Kidney tubule cell (primary cell): ENCODE data around the gene TM7SF2.
A peak's percentile ranks its signal among the peaks of the same experiment; 100 is the strongest.

Source experiments
- DNase-seq: peaks from one replicate; pipeline ENCODE4 v3.0.0-alpha.2; 2018; ENCODE audit warnings: low spot score

TM7SF2 gene

DNA sequence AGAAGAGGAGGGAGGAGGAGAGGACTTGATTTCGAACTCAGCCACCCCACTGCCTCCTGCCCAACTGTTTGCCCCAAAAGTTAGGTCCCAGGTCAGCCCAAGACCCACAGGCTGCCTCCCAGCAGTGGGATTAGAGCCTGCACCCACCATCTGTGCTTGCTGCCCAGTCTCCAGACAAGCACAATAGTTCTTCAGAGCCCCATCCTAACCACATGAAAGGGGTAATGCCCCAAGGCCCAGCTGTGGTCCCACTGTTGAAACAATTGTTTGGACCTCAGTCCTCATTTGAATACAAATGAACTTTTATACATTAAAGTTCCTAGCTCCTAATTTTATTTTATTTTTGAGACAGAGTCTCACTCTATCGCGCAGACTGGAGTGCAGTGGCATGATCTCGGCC, 21.0 kb upstream of the TM7SF2 start:
- no peak for DNase-seq

DNA sequence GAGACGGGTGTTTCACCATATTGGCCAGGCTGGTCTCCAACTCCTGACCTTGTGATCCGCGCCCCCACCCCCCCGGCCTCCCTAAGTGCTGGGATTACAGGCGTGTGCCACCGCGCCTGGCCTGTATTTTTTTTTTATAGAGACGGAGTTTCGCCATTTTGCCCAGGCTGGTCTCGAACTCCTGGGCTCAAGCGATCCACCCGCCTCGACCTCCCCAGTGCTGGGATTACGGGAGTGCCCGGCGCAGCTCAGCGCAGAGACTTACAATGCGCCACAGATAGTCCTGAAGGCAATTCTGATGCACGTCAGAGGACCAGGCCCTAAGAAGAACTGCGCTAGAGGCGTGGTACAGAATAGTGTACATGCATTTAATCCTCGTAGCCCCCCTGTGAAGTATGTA, 16.2 kb upstream of the TM7SF2 start:
- DNase-seq, result no peak

DNA sequence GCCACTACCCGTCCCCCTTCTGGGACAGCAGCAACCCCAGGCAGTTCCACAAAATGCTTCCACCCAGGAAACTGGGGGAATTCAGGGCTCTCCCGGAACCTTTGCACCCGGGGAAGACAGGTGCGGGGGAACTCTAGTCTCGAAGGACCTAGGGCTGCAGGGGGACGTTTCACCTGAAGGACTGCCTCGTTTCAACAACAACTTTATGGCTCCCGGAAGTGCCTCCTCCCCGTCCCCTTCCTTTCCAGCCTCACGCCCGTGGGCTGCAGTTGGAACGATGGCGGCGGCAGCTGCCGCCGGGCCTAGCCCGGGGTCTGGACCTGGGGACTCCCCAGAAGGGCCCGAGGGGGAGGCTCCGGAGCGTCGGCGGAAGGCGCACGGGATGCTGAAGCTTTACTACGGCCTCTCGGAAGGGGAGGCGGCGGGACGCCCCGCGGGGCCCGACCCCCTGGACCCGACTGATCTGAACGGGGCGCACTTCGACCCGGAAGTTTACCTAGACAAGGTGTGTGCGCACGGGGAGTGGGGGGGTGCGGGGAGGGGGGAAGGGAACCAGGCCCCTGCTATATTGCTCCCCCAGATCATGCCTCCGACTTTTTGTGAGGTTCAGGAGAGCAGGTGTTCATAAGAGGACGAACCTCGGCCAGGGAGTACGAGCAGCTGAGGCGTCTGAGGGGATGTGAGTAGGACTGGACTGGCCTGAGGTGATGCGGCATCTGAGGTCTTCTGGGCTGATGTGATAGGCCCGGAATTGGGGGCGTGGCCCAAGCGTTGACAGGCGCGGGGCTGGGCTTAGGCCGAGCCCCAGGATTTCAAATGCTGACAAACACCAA, 15.5 kb upstream of the TM7SF2 start, which contains the start of gene VPS51:
Gene VPS51, plus strand, starts transcription at position 241 of the 833 bp plus-strand sequence. Its CDS starts 37 bp downstream, at position 278.
- DNase-seq, result peak; percentile 89

DNA sequence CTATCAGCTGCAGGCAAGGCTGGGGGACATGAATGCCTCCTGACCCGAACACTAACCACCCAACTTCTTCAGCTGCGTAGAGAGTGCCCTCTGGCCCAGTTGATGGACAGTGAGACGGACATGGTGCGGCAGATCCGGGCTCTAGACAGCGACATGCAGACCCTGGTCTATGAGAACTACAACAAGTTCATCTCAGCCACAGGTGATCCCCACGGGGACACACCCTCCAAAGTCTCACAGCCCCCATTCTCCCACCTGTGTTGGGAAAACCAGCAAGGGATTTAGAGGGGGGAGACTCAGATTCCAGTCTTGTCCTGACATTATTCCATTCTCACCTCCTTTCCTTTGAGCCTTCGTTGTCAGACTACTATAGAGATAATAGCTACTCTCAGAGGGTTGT, 14.7 kb upstream of the TM7SF2 start:
- no peak for DNase-seq

DNA sequence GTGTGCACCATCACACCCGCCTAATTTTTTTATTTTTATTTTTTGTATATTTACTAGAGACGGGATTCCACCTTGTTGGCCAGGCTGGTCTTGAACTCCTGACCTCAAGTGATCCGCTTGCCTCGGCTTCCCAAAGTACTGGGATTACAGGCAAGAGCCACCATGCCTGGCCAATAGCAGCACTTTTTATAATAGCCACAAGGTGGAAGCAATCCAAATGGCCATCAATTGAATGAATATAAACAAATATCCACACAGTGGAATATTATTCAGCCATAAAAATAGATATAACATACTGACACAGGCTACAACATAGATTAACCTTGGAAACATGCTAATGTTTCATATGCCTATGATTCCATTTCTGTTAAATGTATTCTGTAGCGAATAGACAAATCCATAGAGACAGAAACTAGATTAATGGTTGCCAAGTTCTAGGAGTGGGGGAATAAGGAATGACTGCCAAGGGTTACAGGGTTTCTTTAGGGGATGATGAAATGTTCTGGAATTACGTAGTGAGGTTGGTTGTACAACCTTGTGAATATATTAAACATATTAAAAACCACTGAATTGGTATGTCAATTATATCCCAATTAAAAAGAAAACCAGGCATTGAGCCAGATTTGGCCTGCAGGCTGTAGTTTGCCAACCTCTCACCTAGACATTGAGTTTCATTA, 10.9 kb upstream of the TM7SF2 start:
- no peak for DNase-seq

DNA sequence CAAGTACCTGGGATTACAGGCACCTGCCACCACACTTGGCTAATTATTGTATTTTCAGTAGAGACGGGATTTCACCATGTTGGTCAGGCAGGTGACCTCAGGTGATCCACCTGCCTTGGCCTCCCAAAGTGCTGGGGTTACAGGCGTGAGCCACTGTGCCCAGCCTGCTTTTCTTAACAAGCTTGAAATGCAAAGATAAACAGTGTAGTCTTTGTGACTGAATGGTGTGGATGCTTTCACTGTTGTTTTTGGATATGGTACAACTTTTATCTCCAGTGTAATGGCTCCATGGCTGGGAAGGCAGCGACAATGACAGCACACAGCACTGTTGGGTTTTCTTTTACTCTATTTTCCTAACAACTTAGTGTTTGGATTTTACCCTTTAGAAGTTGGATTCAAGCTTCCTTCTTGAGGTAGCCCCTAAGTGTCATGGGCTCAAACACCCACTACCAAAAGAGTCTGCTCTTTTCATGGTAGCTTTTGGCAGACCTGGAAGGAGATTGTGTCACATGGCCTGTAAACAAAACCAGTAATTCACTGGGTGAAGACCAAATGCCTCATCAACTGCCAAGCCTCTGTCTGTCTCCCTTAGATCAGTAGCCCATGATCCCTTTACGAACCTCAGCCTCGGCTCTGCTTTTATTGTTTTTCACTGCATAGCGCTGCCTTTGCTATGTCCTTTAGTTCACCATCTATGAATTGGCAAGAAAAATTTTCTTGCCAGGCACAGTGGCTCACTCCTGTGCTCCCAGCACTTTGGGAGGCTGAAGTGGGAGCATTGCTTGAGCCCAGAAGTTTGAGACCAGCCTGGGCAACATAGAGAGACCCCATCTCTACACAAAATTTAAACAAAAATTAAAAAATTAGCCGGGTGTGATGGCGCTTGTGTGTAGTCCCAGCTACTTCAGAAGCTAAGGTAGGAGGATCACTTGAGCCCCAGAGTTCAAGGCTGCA, 9.3 kb upstream of the TM7SF2 start:
- no peak for DNase-seq

DNA sequence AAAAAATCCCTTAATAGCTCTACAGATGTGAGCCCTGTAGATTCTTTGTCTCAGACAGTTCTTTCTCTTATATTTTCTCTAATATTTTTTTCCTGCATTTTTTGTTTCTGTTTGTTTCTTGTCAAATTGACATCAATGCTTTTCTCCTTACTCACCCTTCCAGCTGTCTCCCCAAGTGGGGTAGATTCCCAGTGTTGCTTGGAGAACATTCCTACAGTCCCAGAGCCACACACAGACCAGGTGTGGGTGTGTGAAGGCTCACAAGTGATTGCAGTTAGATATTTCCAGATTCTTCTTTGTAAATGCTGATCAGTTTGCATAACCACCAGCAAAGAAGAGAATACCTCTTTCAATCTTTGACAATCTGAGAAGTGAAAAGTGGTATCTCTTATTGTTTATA, 8.2 kb upstream of the TM7SF2 start:
- DNase-seq, result no peak

DNA sequence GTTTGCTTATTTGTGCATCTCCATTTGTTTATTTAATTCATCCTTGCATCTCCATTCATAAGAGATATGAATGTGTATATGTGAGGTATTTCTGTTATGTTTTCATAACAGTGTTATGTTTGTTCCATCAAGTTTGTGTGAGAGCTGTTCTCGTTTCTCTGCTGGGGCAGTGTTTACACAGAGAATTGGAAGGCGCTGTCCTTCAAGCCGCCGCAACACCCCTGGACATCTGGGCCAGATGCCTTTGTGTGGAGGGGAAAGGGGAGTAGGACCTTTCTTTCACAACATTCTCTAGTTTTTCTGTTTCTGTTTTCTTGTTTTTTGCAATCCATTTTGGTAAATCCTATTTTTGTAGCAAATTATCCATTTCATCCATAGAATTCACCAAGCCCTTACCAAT, 7.0 kb upstream of the TM7SF2 start:
- DNase-seq, result no peak

DNA sequence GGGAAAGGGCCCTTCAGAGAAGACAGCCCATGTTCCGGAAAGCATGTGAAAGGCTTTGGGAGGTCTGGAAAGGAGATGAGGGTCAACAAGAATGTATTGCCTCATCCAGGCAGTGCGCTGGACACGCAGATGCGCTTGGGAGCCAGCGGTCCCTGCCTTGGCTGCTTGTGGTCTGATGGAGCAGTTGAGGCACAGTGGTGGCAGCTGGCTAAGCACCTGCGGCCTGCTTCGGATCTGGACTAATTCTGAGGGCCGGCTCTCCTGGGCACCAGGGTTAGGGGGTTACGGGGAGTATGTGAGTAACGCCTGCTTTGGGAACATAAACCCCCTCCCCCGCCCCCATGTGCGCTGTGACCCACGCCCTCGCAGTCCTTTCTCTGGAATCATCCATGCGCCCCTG, 4.6 kb upstream of the TM7SF2 start:
- DNase-seq, result no peak

DNA sequence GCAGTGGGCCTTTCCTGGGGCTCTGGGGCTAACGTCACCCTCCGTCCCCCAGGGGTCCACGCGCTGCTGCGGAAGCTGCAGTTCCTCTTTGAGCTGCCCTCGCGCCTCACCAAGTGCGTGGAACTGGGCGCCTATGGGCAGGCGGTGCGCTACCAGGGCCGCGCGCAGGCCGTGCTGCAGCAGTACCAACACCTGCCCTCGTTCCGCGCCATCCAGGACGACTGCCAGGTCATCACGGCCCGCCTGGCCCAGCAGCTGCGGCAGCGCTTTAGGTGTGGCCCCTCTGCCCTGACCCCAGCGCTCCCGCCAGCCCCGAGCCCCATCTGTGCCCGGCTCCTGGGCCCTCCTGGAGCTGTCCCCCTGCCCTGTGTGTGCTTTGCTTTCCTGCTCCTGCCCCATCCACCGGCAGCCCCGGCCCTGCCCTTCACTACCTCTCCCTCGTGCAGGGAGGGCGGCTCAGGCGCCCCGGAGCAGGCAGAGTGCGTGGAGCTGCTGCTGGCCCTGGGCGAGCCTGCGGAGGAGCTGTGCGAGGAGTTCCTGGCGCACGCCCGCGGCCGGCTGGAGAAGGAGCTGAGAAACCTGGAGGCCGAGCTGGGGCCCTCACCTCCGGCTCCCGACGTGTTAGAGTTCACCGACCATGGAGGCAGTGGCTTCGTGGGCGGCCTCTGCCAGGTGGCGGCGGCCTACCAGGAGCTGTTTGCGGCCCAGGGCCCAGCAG, 3.8 kb upstream of the TM7SF2 start:
- DNase-seq, result no peak

DNA sequence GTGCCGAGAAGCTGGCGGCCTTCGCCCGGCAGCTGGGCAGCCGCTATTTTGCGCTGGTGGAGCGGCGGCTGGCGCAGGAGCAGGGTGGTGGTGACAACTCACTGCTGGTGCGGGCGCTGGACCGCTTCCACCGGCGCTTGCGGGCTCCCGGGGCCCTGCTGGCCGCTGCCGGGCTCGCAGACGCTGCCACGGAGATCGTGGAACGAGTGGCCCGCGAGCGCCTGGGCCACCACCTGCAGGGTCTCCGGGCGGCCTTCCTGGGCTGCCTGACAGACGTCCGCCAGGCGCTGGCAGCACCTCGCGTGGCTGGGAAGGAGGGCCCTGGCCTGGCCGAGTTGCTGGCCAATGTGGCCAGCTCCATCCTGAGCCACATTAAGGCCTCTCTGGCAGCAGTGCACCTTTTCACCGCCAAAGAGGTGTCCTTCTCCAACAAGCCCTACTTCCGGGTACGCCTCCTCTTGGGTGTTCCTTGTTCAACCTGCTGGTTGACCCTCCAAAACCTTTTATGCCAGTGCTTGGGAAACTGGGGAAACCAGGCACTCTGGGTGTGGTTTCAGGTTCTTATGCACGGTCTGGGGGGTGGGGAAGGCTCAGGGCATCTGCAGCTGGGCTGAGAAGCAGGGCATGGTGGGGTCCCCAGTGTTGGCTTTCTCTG, 3.1 kb upstream of the TM7SF2 start:
- no peak for DNase-seq

DNA sequence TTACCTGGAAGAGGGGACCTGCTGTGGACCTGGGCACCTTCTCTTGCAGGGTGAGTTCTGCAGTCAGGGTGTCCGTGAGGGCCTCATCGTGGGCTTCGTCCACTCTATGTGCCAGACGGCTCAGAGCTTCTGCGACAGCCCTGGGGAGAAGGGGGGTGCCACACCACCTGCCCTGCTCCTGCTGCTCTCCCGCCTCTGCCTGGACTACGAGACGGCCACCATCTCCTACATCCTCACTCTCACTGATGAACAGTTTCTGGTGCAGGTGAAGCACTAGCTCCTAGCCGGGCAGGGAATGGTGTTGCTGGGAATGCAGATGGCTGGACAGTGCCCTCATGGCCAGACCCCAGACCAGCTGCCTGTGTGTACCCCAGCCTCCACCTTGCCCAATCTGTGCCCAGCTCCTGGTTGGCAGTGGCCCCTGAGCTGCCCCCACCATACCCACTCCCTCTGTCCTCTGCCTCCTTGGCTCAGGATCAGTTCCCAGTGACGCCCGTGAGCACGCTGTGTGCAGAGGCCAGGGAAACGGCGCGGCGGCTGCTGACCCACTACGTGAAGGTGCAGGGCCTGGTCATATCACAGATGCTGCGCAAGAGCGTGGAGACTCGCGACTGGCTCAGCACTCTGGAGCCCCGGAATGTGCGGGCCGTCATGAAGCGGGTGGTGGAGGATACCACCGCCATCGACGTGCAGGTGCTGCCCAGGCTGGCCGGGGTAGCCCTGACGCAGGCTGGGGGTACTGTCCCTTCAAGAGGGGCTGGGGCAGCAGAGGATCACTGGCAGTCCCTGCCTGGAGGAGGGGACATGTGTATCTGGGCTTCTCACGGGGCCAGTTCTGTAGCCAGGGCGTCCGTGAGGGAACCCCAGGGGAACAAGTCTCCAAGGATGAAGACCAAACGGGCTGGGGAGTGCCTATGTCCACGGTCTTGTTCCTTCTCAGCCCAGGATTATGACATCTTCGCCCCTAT, 2.2 kb upstream of the TM7SF2 start:
- no peak for DNase-seq

DNA sequence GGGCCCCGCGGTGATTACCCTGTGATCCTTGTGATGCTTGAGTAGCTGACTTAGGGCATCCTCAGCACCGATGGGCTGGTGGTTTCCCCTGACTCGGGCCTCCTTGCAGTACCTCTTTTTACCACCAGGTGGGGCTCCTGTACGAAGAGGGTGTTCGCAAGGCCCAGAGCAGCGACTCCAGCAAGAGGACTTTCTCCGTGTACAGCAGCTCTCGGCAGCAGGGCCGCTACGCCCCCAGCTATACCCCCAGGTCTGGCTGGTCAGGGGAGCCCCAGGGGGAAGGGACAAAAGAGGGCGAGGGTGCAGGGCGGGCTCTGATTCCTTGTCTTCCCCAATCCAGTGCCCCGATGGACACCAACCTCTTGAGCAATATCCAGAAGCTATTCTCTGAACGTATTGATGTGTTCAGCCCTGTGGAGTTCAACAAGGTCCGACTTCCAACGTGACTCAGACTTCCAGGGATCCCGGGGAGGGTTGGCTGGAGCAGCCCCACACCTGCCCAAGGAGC, 1.3 kb upstream of the TM7SF2 start:
- peak; percentile 85 for DNase-seq

DNA sequence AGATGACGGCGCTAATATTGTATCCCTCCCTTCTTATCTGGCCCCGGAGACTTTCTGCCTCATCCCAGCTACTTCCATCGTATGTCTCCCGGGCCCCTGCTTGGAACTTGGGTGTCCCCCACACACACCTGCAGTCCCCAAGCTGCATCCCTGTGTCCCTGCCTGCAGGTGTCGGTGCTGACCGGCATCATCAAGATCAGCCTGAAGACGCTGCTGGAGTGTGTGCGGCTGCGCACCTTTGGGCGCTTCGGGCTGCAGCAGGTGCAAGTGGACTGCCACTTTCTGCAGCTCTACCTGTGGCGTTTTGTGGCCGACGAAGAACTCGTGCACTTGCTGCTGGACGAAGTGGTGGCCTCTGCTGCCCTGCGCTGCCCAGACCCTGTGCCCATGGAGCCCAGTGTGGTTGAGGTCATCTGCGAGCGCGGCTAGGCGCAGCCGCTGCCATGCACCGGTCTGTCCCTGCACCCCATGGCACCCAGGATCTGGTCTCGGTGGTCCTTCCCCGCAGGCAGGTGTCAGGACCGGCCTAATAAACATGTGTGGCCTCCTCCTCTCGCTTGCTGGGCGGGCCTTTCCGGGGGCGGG, 421 bp upstream of the TM7SF2 start:
- no peak for DNase-seq

DNA sequence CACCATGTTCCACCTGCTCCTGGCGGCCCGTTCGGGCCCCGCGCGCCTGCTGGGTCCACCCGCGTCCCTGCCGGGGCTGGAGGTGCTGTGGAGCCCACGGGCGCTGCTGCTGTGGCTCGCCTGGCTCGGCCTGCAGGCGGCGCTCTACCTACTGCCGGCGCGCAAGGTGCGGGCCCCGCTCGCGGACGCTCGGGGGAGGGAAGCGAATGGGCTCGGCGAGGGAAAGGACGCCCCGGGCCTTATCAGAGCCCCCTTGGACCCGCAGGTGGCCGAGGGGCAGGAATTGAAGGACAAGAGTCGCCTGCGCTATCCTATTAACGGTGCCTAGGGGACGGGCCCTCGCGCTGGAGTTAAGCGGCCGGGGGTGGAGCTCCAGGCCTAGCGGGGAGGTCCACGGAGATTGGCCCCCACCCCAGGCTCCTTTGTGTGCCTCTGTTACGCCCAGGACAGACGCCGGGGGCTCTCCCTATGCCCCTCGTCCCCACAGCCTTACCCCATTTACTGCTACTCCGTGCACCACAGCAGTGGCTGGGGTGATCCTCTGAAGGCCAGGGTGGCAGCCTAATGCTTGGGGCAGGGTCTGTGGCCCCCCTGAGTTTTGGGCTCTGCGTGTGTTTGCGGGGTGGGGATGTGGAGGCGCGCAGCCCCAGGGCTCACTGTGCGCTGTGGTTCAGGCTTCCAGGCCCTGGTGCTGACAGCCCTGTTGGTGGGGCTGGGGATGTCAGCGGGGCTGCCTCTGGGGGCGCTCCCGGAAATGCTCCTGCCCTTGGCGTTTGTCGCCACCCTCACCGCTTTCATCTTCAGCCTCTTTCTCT, 1.1 kb downstream of the TM7SF2 start:
- DNase-seq, result peak; percentile 62

DNA sequence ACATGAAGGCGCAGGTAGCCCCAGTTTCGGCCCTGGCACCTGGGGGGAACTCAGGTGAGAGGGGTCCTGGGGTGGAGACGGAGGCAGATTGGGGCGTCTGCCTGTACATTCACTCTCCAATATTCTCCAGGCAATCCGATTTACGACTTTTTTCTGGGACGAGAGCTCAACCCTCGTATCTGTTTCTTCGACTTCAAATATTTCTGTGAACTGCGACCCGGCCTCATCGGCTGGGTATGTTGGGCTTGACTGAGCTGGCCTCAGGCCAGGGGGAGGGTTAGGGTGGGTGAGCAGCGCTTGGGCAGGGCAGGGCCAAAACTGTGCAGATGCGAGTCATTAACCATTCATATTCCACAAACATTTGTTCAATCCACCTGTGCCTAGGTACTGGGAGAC, 1.7 kb downstream of the TM7SF2 start:
- peak; percentile 87 for DNase-seq

DNA sequence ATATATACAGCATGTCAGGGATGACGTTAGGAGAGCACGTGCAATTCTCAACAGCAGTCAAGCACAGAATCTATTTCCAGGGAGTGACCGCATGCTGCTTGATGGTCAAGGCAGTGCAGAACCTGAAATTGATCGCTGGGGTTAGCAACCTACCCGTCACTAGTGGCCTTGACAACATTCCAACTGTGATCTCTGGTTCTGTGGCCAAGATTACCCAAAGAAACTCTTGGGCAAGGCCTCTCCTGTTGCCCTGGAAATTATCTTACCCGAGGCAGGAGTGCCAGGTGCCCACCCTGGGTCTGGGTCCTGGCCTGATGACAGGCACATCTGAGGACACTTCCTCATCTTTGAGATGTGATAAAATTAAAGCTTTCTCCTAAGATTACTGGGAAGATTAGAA, 2.2 kb downstream of the TM7SF2 start:
- peak; percentile 71 for DNase-seq

DNA sequence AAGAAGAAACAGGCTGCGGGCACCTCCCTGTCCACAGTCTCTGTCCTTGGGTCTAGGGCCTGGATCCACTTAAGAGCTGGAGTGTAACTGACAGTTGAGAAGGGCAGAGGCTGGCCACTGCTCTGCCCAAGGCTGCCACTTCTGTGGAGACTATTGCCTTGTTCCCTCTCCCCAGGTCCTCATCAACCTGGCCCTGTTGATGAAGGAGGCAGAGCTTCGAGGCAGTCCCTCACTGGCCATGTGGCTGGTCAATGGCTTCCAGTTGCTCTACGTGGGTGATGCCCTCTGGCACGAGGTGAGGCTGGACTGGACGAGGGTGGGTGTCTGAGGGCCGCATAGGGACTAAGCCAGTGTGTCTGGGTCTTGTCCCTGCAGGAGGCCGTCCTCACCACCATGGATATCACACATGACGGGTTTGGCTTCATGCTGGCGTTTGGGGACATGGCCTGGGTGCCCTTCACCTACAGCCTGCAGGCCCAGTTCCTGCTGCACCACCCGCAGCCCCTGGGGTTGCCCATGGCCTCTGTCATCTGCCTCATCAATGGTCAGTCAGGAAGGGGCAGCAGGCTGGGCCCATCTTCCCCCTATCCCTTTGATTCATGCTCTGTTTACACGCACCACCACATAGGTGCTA, 3.0 kb downstream of the TM7SF2 start:
- DNase-seq, result no peak
